RPMI8226 (cell line): Measurements from ENCODE around the gene MAP7D1.
"Not testable (repeated sequence)": the region's sequence is repeated elsewhere in the genome, so short reads cannot be mapped to it uniquely, and the experiment has no call there.

Experiments
- DNase-seq: peaks from one replicate; pipeline ENCODE4 v3.0.0-alpha.2; 2015

Gene MAP7D1

DNA sequence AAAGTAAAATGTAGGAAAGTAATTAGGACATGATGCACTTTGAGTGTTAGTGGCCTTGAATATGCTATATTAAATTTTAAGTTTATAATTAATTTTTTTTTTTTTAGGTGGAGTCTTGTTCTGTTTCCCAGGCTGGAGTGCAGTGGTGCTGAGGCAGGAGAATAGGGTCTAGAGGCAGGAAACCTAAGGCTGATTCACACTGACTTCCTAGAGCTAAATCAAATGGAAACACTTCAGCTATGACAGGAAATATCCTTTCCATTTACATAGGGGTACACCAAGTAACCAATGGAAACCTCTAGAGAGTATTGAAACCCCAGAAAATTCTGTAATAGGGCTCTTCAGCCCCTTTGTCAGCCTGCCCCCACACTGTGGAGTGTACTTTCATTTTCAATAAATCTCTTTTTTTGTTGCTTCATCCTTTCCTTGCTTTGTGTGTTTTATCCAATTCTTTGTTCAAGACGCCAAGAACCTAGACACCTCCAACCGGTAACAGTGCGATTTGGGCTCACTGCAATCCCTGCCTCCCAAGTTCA lies 50.4 kb downstream of the MAP7D1 start:
- no peak for DNase-seq

DNA sequence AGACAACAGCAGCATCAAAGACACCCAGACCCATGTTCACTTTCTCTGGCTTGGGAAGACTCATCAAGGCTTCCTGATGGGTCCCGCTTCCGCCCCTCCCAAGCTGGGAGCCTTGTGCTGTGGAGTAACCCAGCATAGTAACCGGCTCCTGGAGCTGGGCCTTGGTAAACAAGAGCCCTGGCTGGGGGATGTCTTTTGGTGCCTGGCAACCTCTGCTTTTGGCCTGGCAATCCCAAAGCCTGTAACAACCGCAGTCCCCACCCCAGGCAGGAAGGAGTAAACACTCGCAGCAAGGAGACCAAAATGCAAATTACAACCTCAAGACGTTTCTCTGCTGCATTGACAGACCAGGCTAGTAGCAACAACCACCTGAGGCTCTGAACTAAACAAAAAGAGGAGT lies 51.4 kb downstream of the MAP7D1 start:
- DNase-seq, result no peak

DNA sequence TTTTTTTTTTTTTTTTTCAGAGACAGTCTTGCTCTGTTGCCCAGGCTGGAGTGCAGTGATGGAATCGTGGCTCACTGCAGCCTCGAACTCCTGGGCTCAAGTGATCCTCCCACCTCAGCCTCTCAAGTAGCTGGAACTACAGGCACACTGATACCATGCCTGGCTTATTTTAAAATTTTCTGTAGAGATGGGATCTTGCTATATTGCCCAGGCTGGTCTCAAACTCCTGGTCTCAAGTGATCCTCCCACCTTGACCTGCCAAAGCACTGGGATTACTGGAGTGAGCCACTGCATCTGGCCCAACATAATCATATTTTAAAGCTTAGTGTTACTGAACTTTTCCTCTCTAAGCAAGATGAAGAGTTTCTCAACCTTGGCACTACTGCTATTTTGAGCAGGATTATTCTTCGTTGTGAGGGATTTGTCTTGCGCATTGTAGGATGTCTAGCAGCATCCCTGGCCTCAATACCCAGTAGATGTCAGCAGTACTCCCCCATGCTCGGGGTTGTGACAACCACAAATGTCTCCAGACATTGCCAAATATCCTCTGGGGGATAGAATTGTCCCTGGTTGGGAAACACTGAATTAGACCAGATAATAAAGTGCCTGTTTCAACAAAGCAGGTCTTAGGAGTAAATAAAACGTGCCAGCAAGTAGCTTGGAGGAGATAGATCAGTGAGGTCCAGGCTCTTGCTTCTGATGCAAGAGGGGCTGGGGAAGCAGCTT lies 53.2 kb downstream of the MAP7D1 start:
- no peak for DNase-seq

DNA sequence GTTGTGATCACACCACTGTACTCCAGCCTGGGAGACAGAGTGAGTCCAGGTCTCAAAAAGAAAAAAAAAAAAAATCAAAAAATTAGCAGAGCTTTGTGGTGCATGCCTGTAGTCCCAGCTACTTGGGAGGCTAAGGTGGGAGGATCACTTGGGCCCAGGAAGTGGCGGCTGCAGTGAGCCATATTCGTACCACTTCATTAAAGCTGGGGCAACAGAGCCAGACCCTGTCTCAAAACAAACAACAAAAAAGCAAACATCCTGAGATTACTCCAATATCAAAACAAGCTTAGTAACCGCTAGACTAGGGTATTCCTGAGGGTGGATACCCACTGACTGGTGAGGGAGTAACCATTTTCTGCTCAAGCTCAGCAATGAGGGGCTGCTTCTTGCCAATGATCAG lies 55.3 kb downstream of the MAP7D1 start:
- DNase-seq, result no peak

DNA sequence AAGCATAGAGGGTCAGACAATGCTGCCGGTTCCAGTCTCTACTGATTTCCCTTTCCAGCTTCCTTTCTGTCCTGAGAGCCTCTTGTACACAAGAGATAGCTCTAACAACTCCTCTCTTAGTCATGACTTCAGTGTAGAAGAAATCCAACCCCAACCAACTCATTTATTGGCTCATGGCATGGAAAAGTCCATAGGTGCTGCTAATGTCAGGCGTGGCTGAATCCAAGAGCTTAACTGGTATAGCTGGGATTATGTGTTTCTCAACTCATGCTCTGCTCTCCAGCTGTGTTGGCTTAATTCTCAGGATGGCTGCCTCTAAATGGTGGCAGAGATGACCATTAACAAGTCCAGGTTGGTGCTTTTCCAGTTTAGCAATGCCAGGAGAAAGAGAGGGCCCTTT lies 55.9 kb downstream of the MAP7D1 start:
- no peak for DNase-seq

DNA sequence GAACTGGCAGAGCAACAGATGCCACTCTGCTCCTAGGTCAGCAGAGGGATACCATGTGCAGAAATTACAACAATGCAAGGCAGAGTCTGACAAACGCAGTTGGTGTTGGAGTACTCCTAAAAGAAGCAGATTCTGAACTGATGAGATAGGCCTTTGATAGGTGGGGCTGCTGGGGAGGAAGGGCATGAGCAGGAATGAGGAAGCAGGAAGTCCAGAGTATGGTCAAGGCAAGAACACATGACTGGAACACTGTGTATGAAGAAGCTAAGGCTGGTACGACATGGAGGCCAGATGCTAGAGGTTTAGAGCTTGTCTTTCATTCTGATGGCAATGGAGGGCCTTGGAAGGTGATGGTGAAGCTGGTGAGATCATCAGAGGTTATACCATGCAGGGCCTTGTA lies 56.8 kb downstream of the MAP7D1 start:
- no peak for DNase-seq

DNA sequence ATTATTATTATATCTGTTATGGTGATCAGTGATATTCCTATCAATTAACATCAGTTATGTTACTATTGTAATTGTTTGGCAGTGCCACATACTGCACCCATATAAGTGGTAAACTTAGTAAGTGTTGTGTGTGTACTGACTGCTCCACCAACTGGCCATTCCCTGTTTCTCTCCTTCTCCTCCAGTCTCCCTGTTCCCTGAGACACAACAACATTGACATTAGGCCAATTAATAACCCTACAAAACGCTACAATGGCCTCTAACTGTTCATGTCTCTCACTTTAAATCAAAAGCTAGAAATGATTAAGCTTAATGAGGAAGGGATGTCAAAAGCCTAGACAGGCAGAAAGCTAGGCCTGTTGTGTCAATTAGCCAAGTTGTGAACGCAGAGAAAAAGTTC lies 61.7 kb downstream of the MAP7D1 start:
- DNase-seq, result no peak

DNA sequence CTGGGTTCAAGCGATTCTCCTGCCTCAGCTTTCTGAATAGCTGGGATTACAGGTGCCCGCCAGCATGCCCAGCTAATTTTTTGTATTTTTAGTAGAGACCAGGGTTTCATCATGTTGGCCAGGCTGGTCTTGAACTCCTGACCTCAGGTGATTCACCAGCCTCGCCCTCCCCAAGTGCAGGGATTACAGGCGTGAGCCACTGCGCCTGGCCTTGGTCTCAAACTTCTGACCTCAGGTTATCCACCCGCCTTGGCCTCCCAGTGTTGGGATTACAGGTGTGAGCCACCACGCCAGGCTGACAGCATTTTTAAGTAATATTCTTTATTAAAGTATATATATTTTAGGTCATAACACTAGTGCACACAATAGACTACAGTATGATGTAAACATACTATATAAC lies 65.9 kb downstream of the MAP7D1 start:
- DNase-seq, result not testable (repeated sequence)

DNA sequence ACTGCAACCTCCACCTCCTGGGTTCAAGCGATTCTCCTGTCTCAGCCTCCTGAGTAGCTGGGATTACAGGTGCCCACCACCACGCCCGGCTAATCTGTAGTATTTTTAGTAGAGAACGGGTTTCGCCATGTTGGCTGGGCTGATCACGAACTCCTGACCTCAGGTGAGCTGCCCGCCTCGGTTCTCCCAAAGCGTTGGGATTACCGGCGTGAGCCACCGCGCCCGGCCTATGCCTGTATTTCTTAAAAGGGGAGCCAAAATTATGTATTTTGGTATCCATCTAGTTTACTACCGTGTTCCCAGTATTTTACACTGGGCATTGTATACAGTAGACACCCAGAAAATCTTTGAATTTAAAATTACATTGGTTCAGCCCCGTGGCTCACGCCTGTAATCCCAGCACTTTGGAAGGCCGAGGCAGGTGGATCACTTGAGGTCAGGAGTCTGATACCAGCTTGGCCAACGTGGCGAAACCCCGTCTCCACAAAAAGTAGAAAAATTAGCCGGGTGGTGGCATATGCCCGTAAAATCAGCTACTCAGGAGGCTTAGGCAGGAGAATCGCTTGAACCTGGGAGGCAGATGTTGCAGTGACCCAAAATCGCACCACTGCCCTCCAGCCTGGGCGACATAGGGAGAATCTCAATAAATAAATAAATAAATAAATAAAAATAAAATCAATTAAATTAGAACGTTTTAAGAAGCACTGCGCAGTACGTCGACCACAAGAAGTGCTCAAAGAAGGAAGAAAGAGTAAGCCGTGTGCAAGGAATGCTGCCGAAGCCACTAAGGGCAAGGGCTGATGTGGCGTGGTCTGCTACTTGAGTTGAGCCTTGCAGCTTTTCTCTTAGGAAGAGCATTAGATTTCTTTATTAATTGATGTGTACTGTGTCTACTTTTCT lies 66.8 kb downstream of the MAP7D1 start:
- DNase-seq, result no peak

DNA sequence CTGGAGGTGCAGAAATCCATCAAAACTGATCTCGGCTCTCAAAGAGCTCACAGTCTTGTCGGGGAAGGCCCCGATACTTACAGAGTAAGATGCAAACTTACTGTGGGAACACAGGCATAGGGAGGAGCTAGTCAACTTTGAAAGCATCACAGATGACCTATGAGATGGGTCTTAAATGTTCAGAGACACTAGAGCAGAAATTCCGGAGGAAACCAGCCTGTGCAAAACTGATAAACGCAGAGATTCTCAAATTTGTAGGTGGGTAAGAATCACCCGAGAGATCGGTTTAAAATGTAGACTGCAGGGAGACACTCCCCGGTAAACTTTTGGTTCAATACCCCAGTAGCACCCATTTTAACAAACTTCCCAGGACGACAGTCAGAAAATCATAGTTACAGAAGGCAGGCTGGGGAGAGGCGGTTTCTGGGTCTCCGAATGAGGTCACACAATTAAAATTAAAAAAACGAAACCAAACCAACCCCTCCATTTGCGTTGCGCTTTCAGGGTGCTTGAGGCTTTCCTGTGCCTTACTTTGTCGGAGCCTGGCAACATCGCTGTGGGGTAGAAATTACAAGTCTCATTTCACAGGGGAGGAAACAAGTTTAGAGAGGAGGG lies 67.5 kb downstream of the MAP7D1 start:
- peak; percentile 43 for DNase-seq

DNA sequence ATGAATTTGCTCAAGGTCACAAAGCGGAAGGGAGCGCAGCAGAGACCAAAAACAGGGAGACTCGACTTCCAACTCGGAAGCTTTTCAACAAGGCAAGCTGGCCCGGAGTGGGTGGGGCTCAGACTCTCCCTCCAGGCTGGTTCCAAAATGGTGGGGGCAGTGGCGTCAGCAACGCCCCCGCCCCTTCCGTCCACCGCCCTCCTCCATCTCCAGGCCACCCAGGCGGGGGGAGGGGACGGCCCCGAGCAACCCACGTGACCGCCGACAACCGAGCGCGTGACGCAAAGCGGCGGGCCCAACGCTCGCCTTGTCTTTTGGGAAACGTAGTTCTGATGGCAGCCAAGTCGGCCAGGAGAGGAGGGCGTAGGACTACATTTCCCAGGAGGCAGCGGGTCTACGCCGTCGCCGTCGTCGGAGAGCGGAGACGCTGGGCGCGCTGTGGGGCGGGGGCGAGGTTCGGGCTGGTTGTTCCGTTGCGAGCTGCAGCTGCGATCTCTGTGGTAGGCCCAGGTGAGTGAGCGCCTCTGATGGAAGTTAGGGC lies 68.1 kb downstream of the MAP7D1 start, which contains the start of gene THRAP3:
THRAP3 (plus strand) TSS at position 448 of the 541 bp plus-strand sequence. CDS start 58,121 bp downstream, outside the sequence.
- peak; percentile 100 for DNase-seq

DNA sequence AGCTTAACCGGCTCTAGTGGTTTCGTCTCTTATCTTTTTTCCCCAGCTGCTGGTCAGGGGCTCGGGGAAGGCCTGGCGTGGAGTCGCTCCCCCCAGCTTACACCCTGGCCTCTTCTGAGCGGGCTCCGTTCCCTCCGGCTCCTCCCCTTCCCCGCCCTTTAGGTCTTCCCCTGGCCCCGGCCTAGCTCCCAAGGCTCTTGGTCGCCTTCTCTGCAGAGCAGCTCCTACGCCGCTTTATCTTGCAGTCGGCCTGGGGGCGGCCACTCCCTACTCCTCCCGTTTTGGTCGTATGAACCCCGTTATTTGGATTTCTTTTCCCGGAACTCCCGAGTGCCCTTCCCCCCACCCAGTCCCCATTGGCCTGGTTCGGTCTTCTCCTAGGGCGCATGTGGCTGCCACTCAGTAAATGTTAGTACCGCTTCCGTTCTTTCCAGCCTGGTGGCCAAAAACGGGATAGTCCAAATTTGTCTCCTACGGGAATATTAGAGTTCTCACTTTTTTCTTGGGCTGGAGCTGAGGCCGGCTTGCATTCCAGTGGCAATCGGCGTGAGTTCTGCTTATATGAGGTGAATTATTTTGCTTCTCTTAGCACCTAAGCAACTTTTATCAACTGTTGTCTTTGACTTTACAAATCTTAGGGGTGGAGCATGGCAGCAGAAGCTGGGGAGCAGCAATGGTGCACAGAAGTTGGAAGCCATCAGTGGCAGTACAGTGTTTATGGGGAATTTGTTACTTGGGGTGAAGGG lies 68.8 kb downstream of the MAP7D1 start:
- DNase-seq, result peak; percentile 89

DNA sequence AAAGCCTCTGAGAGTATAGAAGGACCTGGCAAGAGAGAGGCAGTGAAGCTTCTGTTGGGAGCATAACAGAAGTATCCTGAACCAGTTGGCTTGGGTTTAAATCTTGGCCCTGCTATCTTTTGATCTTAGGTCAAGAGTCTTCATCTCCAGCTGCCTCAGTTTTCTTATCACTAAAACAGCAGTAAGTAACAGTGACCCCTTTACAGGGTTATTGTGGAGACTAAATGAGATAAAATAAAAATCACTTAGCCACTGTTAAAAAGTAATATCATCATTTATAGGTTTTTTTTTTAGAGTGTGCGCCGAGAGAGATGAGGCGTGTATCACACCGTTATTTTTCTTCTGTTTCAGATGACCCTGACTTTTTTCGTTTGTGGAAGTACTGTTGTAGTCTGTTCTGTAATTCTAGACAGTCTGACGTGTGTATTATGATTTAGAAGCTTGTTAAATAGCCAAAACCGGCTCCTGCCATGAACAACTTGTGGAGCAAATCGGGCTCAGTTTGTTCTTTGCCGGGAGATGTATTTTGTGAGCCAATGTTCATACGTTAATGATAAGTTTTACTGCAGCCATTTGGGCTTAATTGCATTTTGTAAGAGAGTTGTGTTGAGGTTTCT lies 69.4 kb downstream of the MAP7D1 start:
- DNase-seq, result no peak

DNA sequence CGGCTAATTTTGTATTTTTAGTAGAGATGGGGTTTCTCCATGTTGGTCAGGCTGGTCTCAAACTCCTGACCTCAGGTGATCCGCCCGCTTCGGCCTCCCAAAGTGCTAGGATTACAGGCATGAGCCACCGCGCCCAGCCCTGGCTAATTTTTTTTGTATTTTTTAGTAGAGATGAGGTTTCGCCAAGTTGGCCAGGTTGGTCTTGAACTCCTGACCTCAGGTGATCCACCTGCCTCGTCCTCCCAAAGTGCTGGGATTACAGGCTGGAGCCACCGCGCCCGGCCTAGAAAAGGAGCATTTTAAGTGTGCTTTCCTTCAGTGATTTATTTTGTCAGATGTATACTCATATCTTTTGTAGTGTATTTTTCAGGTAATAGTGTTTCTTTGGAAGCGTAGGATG lies 74.3 kb downstream of the MAP7D1 start:
- not testable (repeated sequence) for DNase-seq
